Left ventricle myocardium superior (tissue), 1 donor: ENCODE data around the gene INHBA. TPM values are rescaled to one million over a fixed set of nuclear protein-coding genes. Genes with fewer than 3 reads are reported as not detected.
A peak's percentile ranks its signal among the peaks of the same experiment; 100 is the strongest.

ENCODE experiments used
- ATAC-seq: fragments of 200-7000 bp; cut with Tn5 transposase; one replicate; pipeline ENCODE4 v1.9.1; 2020; ENCODE audit warnings: mild to moderate bottlenecking, moderate library complexity
- DNase-seq: peaks from one replicate; pipeline ENCODE4 v3.0.0-alpha.2; 2020
- intact Hi-C: fragments of 100-400 bp; cut with micrococcal nuclease; formaldehyde crosslinking; loops from one replicate; pipeline ENCODE4 v1.11.0; 2022
- total RNA-seq: library from RNA; stranded (reverse); fragmentation: NEBNext Ultra II Directional; extraction: Animal tissue kit (Norgen Biotek cat#: 25700); gene quantifications from one replicate; pipeline ENCODE4 v1.2.1, GENCODE V29; 2021
- donor health status: DM: no; HTN: yes; CAD: no; lungs with severe emphysema.

Gene INHBA
- total RNA-seq, 1 donor from 2014 or later, result 1.5 TPM

DNA sequence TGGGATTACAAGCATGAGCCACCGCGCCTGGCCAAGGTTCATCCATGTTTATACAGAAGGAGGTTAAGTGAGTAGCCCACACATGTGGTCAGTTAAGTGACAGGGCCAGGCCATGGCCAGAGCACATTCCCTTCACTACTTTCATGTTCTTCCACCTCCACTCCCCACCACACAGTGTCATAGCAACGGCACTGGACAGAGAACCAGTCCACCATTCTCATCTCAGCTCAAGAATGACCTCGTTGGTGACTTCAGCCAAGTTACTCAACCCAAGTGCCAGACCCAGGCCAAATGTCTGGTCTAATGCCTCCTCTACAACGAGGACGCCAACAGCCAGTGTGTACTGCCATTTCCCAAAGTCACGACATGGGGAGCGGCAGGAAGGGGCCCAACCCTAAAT lies 62.4 kb downstream of the INHBA start:
- intact Hi-C loops, result no loop called here
- peak; percentile 31 for ATAC-seq
- no peak for DNase-seq

DNA sequence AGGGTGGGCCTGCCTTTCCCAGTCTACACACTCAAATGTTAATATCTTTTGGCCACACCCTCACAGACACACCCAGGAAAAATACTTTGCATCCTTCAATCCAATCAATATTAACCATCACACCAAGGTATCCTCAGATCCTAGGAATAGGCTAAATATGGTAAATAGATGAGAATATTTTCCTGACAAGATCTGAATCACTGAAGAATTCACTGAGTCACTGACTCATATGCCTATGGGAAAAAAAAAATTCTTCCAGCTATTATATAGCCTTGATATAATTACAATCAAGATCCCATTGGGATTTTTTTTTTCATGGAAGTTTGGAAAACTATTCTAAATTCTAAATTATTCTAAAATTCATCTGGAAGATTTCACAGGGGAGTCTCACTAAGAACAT lies 65.8 kb downstream of the INHBA start:
- intact Hi-C loops, result no loop called here
- DNase-seq (no peak), ATAC-seq (no peak)
